Ascending aorta (tissue), 2 donors: Measurements from ENCODE around the gene CRYBA2. TPM values are rescaled to one million over a fixed set of nuclear protein-coding genes. Genes with fewer than 3 reads are reported as not detected.

ENCODE experiments used
- DNase-seq, 2 donors: peaks; one replicate each; pipeline ENCODE4 v3.0.0-alpha.2; 2019; ENCODE audit warnings: low spot score in 2 of 2
- H3K27ac ChIP-seq, 2 donors: fragments of 200-600 bp; sonication (generic); one replicate each; pipeline ENCODE4 v1.5.1; 2016 to 2017; ENCODE audit warnings: mild to moderate bottlenecking in 1 of 2
- H3K27me3 ChIP-seq: fragments of 200-600 bp; sonication (generic); one replicate; pipeline ENCODE4 v1.5.1; 2017
- H3K36me3 ChIP-seq, 2 donors: fragments of 200-600 bp; sonication (generic); one replicate each; pipeline ENCODE4 v1.5.1; 2016
- H3K4me1 ChIP-seq, 2 donors: fragments of 200-600 bp; sonication (generic); one replicate each; pipeline ENCODE4 v1.5.1; 2016 to 2017; ENCODE audit warnings: mild to moderate bottlenecking in 1 of 2
- H3K4me3 ChIP-seq, 2 donors: fragments of 200-600 bp; sonication (generic); one replicate each; pipeline ENCODE4 v1.5.1; 2016 to 2017; ENCODE audit warnings: mild to moderate bottlenecking in 1 of 2
- H3K9me3 ChIP-seq, 2 donors: fragments of 200-600 bp; sonication (generic); one replicate each; pipeline ENCODE4 v1.5.1; 2016
- CTCF ChIP-seq, 3 experiments: fragments of 200-600 bp in 2 of 3; fragments of 450-650 bp in 1 of 3; sonication (generic) in 2 of 3; IDR thresholded peaks; one replicate each; pipeline ENCODE4 v1.5.1; 2016 to 2019; ENCODE audit warnings: antibody characterized with exemption in 3 of 3, mild to moderate bottlenecking in 1 of 3, moderate library complexity in 1 of 3
- intact Hi-C: fragments of 100-400 bp; cut with DNase I; formaldehyde crosslinking; loops from one replicate; pipeline ENCODE4 v1.15.1; 2023
- total RNA-seq: library from RNA; depleted of rRNA; stranded (reverse); fragments of >200 nt; gene quantifications from one replicate; pipeline ENCODE4 v1.1.0, GENCODE V29; 2016

Gene CRYBA2
- total RNA-seq, 1 donor from 2014 or later = not detected

- Histone ChIP-seq H3K27me3 (no peaks in the 10 kb centered on the region), H3K36me3 (no peaks in the 10 kb centered on the region), H3K9me3 (no peaks in the 10 kb centered on the region), H3K27ac (no peak overlapping the region), H3K4me3 (no peak overlapping the region), H3K4me1 (no peaks in the 10 kb centered on the region)
- no peak for DNase-seq
- intact Hi-C loops = no loop called here
- TF ChIP-seq CTCF (IDR thresholded peaks at IDR 0.05) = no peak
These were observed 33.7 kb upstream of the CRYBA2 start for GRCh38 chr2:219026946-219027345.

GRCh38 chr2:219025637-219026585, 32.7 kb upstream of the CRYBA2 start:
- Histone ChIP-seq H3K36me3 (no peaks in the 10 kb centered on the region), H3K27me3 (no peaks in the 10 kb centered on the region), H3K27ac (no peak overlapping the region), H3K9me3 (no peaks in the 10 kb centered on the region), H3K4me1 (no peaks in the 10 kb centered on the region), H3K4me3 (no peak overlapping the region)
- no peak for TF ChIP-seq CTCF (IDR thresholded peaks at IDR 0.05)
- DNase-seq = no peak
- intact Hi-C loops = no loop called here

- Histone ChIP-seq H3K4me1 (no peaks in the 10 kb centered on the region), H3K27me3 (no peaks in the 10 kb centered on the region), H3K27ac (no peak overlapping the region), H3K4me3 (no peak overlapping the region), H3K36me3 (no peaks in the 10 kb centered on the region), H3K9me3 (no peaks in the 10 kb centered on the region)
- intact Hi-C loops = no loop called here
- no peak for TF ChIP-seq CTCF (IDR thresholded peaks at IDR 0.05)
- no peak for DNase-seq
These were observed 30.8 kb upstream of the CRYBA2 start for GRCh38 chr2:219024059-219024458.

- Histone ChIP-seq H3K4me1 (peaks cover 0 to 7% of the 10 kb centered on the region in 2 donors), H3K9me3 (no peaks in the 10 kb centered on the region), H3K27ac (no peak overlapping the region), H3K36me3 (no peaks in the 10 kb centered on the region), H3K4me3 (no peak overlapping the region), H3K27me3 (no peaks in the 10 kb centered on the region)
- no peak for TF ChIP-seq CTCF (IDR thresholded peaks at IDR 0.05)
- intact Hi-C loops = no loop called here
- DNase-seq = no peak
These were observed 29.9 kb upstream of the CRYBA2 start for GRCh38 chr2:219023045-219023605.

- no peak for TF ChIP-seq CTCF (IDR thresholded peaks at IDR 0.05)
- peaks cover 0 to 13% of the 10 kb centered on the region in 2 donors for H3K4me1 ChIP-seq
- intact Hi-C loops = no loop called here
- no peak for DNase-seq
- no peaks in the 10 kb centered on the region for H3K9me3 ChIP-seq
- no peaks in the 10 kb centered on the region for H3K27me3 ChIP-seq
- no peaks in the 10 kb centered on the region for H3K36me3 ChIP-seq
- no peak overlapping the region for H3K4me3 ChIP-seq
- H3K27ac ChIP-seq = no peak overlapping the region
These were observed 29.4 kb upstream of the CRYBA2 start for GRCh38 chr2:219022616-219023015.
